GM23248 (cell line): ENCODE measurements around the gene SH2D3C.

ENCODE experiments used
- EZH2 ChIP-seq: fragments of 200-600 bp; sonication (generic); IDR thresholded peaks from 2 replicates; pipeline ENCODE4 v1.6.1; 2018; ENCODE audit warnings: antibody characterized with exemption, mild to moderate bottlenecking; ENCODE audit not compliant: insufficient read depth, poor library complexity, severe bottlenecking
- EZH2phosphoT487 ChIP-seq: fragments of 200-600 bp; sonication (generic); IDR thresholded peaks from 2 replicates; pipeline ENCODE4 v1.6.1; 2018; ENCODE audit warnings: antibody characterized with exemption, moderate library complexity, mild to moderate bottlenecking, low read depth; ENCODE audit not compliant: insufficient read depth

DNA sequence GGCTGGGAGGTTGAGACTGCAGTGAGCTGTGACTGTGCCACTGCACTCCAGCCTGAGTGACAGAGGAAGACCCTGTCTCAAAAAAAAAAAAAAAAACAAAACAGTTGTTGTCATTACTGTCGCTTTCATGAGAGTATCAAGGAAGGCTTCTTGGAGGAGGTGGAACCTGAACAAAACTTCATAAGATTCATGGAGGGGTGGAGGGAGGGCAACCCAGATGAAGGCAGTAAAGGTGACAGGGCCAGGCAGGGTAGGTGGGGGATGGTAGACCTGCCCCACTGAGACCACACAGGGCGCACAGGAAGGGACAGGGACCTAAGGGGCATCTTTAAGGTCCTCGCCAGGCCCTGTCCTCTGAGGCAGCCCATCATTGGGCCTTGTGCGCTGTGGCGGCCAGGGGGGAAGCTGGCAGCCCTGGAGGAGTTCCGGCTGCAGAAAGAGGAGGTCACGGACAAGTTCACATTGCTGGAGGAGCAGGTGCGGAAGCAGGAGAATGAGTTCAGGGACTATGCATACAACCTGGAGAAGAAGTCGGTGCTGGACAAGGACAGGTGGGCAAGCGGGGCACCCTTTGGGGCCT, 68.2 kb downstream of the SH2D3C start:
- TF ChIP-seq EZH2phosphoT487 (no peak), EZH2 (no peak)
